A673 (cell line): ENCODE data around the gene PCIF1. TPM values are rescaled to one million over a fixed set of nuclear protein-coding genes. Genes with fewer than 3 reads are reported as not detected.

Source experiments
- BruUV-seq: library from RNA; stranded (reverse); fragments of 400-500 nt; replicated peaks from 2 replicates; lab custom pipeline; 2021; lab: Mats Ljungman, UMichigan
- CTCF ChIA-PET: fragments of 300-600 bp; sonication (Branson Sonifier 250); formaldehyde crosslinking; loops from one replicate; lab custom pipeline; 2022; ENCODE audit warnings: antibody characterized with exemption; lab: Charles Lee
- POLR2A ChIA-PET: fragments of 300-600 bp; sonication (Branson Sonifier 250); formaldehyde crosslinking; loops from one replicate; lab custom pipeline; 2022; ENCODE audit warnings: antibody characterized with exemption; ENCODE audit not compliant: low non-redundant PET; lab: Charles Lee
- DNase-seq: peaks from one replicate; pipeline ENCODE4 v3.0.0-alpha.2; 2015; ENCODE audit warnings: low spot score
- H3K27ac ChIP-seq: fragments of 200-600 bp; sonication (generic); 2 replicates; pipeline ENCODE4 v1.5.1; 2016; ENCODE audit warnings: mixed run types, low read depth, mild to moderate bottlenecking, mixed read lengths, antibody characterized with exemption, low read length; ENCODE audit not compliant: poor library complexity, severe bottlenecking
- H3K27me3 ChIP-seq: fragments of 200-600 bp; sonication (generic); replicated peaks from 2 replicates; pipeline ENCODE4 v1.6.1; 2017; ENCODE audit warnings: mixed run types, low read depth, mild to moderate bottlenecking, mixed read lengths, antibody characterized with exemption, low read length; ENCODE audit not compliant: insufficient read depth, poor library complexity
- H3K36me3 ChIP-seq: fragments of 200-600 bp; sonication (generic); 2 replicates; pipeline ENCODE4 v1.6.1; 2016; ENCODE audit warnings: mixed run types, mild to moderate bottlenecking, mixed read lengths, antibody characterized with exemption, low read length; ENCODE audit not compliant: insufficient read depth, poor library complexity, severe bottlenecking
- H3K4me1 ChIP-seq: fragments of 200-600 bp; sonication (generic); 2 replicates; pipeline ENCODE4 v1.6.1; 2017; ENCODE audit warnings: mixed run types, mild to moderate bottlenecking, mixed read lengths, antibody characterized with exemption, low read length; ENCODE audit not compliant: insufficient read depth, poor library complexity, severe bottlenecking
- H3K4me3 ChIP-seq: fragments of 200-600 bp; sonication (generic); 2 replicates; pipeline ENCODE4 v1.5.1; 2016; ENCODE audit warnings: low read depth, mixed run types, mild to moderate bottlenecking, mixed read lengths, low read length; ENCODE audit not compliant: poor library complexity, severe bottlenecking
- H3K9me3 ChIP-seq: fragments of 200-600 bp; sonication (generic); 2 replicates; pipeline ENCODE4 v1.6.1; 2016; ENCODE audit warnings: mixed run types, low read depth, mild to moderate bottlenecking, mixed read lengths, antibody characterized with exemption, low read length; ENCODE audit not compliant: poor library complexity, severe bottlenecking
- CTCF ChIP-seq: fragments of 300-800, 200-600 bp; sonication (generic); conservative IDR thresholded peaks from 2 replicates; pipeline ENCODE4 v1.5.1; 2017; ENCODE audit warnings: low read depth, mild to moderate bottlenecking, antibody characterized with exemption, low read length, moderate library complexity, mixed read lengths
- EZH2 ChIP-seq: fragments of 200-600 bp; sonication (generic); IDR thresholded peaks from 2 replicates; pipeline ENCODE4 v1.6.1; 2017; ENCODE audit warnings: borderline replicate concordance, low read depth, mild to moderate bottlenecking, mixed read lengths, antibody characterized with exemption, low read length; ENCODE audit not compliant: poor library complexity, severe bottlenecking
- intact Hi-C: fragments of 100-400 bp; cut with micrococcal nuclease; formaldehyde crosslinking; loops from one replicate; pipeline ENCODE4 v1.10.0; 2022; ENCODE audit not compliant: unreplicated experiment
- total RNA-seq: library from RNA; stranded (reverse); gene quantifications from 2 replicates; pipeline ENCODE4 v1.2.3, GENCODE V29; 2021

PCIF1 gene
- total RNA-seq, 1 experiment from 2014 or later, result 47.5 TPM

- POLR2A ChIA-PET, result no interaction called here
- DNase-seq, result no peak
These were observed 34.6 kb downstream of the PCIF1 start for GRCh38 chr20:45968801-45969711.

GRCh38 chr20:45969712-45970634, 35.5 kb downstream of the PCIF1 start:
- no TSS peak for BruUV-seq
- ChIA-PET CTCF (interaction anchor here (0.5 to 2.9 kb wide), 13 partner anchors 9 to 161 kb away, joined by 3 to 18 read pairs (median 3); partner anchors contain the start of genes PCIF1 and ZSWIM1), POLR2A (interaction anchor here (0.6 kb wide), 1 partner anchor 28 kb away, joined by 4 read pairs; no protein-coding TSS in a partner anchor)
- H3K9me3 ChIP-seq, result no peaks in the 10 kb centered on the region
- peak; percentile 89 for DNase-seq
- TF ChIP-seq EZH2, result no peak
- peak; percentile 77 for TF ChIP-seq CTCF
- H3K4me1 ChIP-seq, result peaks cover 11% of the 10 kb centered on the region
- H3K27ac ChIP-seq, result peak overlapping the region; percentile 100
- H3K4me3 ChIP-seq, result peak overlapping the region; percentile 84
- intact Hi-C loops, result loop anchor here (10.0 kb wide), 1 partner anchor 75 kb away; the partner anchor contains the start of genes CTSA and NEURL2
- H3K27me3 ChIP-seq, result no peaks in the 10 kb centered on the region
- H3K36me3 ChIP-seq, result peaks cover 44% of the 10 kb centered on the region

More at GRCh38 chr20:45968801-45969711, 34.6 kb downstream of the PCIF1 start:
- no TSS peak for BruUV-seq
- Histone ChIP-seq H3K36me3 (peaks cover 50% of the 10 kb centered on the region), H3K4me3 (no peak overlapping the region), H3K27ac (peak overlapping the region; percentile 53), H3K27me3 (no peaks in the 10 kb centered on the region), H3K4me1 (peaks cover 11% of the 10 kb centered on the region), H3K9me3 (no peaks in the 10 kb centered on the region)
- intact Hi-C loops, result loop anchor here (10.0 kb wide), 1 partner anchor 74 kb away; the partner anchor contains the start of genes CTSA and NEURL2
- CTCF ChIA-PET, result interaction anchor here (0.6 to 2.9 kb wide), 7 partner anchors 8 to 162 kb away, joined by 3 to 18 read pairs (median 3); partner anchors contain the start of gene PCIF1
- TF ChIP-seq CTCF (no peak), EZH2 (no peak)
